HepG2 (cell line): ENCODE measurements around the gene AAR2. TPM values are rescaled to one million over a fixed set of nuclear protein-coding genes. Genes with fewer than 3 reads are reported as not detected.
A peak's percentile ranks its signal among the peaks of the same experiment; 100 is the strongest.

Source experiments
- ARHGAP35 ChIP-seq: sonication (generic); formaldehyde crosslinking; IDR thresholded peaks from 2 replicates; pipeline ENCODE4 v1.9.0; 2022; ENCODE audit warnings: mild to moderate bottlenecking, inconsistent platforms, moderate library complexity, missing genetic modification reagents, borderline replicate concordance
- ARNTL ChIP-seq: sonication (generic); formaldehyde crosslinking; IDR thresholded peaks from 2 replicates; pipeline ENCODE4 v1.4.0; 2020; ENCODE audit warnings: mild to moderate bottlenecking, missing genetic modification reagents
- CAMTA2 ChIP-seq: sonication (generic); formaldehyde crosslinking; IDR thresholded peaks from 2 replicates; pipeline ENCODE4 v1.4.0; 2020; ENCODE audit warnings: mild to moderate bottlenecking, missing genetic modification reagents, borderline replicate concordance
- DNMT1 ChIP-seq: sonication (generic); formaldehyde crosslinking; IDR thresholded peaks from 2 replicates; pipeline ENCODE4 v1.5.1; 2020; ENCODE audit warnings: mild to moderate bottlenecking, missing genetic modification reagents
- HIVEP1 ChIP-seq: sonication (generic); formaldehyde crosslinking; IDR thresholded peaks from 2 replicates; pipeline ENCODE4 v1.4.0; 2020; ENCODE audit warnings: mild to moderate bottlenecking, missing genetic modification reagents
- MBD4 ChIP-seq: IDR thresholded peaks from 2 replicates; pipeline ENCODE4 v1.6.1; 2012; ENCODE audit warnings: low read length, inconsistent platforms, borderline replicate concordance
- MEIS1 ChIP-seq: sonication (generic); formaldehyde crosslinking; IDR thresholded peaks from 2 replicates; pipeline ENCODE4 v1.9.0; 2021; ENCODE audit warnings: mild to moderate bottlenecking, missing genetic modification reagents, moderate library complexity, borderline replicate concordance
- MIXL1 ChIP-seq: IDR thresholded peaks from 2 replicates; pipeline ENCODE4 v1.6.1; 2016
- NCOR1 ChIP-seq: fragments of 200-600 bp; sonication (generic); IDR thresholded peaks from 2 replicates; pipeline ENCODE4 v1.7.0; 2017; ENCODE audit warnings: antibody characterized with exemption, low read length, borderline replicate concordance
- NFE2L2 ChIP-seq: fragments of 150-350 bp; IDR thresholded peaks from 2 replicates; pipeline ENCODE4 v1.6.1; 2014; ENCODE audit warnings: low read length
- NFIB ChIP-seq: sonication (generic); formaldehyde crosslinking; IDR thresholded peaks from 2 replicates; pipeline ENCODE4 v1.9.0; 2021; ENCODE audit warnings: missing genetic modification reagents, mild to moderate bottlenecking, borderline replicate concordance
- NFKB2 ChIP-seq: sonication (generic); formaldehyde crosslinking; IDR thresholded peaks from 2 replicates; pipeline ENCODE4 v1.4.0; 2020; ENCODE audit warnings: missing genetic modification reagents, borderline replicate concordance
- SIN3A ChIP-seq: IDR thresholded peaks from 2 replicates; pipeline ENCODE4 v1.6.1; 2011; ENCODE audit warnings: low read depth, mild to moderate bottlenecking, control low read depth, low read length, borderline replicate concordance
- SMAD1 ChIP-seq: sonication (generic); formaldehyde crosslinking; IDR thresholded peaks from 2 replicates; pipeline ENCODE4 v1.4.0; 2020; ENCODE audit warnings: missing genetic modification reagents, low read depth, mild to moderate bottlenecking, borderline replicate concordance
- SMC3 ChIP-seq: IDR thresholded peaks from 2 replicates; pipeline ENCODE4 v1.6.1; 2011; ENCODE audit warnings: low read length, improper control_type of control experiment
- TCF12 ChIP-seq, 2 experiments: fragments of 450-650 bp in 1 of 2; sonication (generic) in 1 of 2; formaldehyde crosslinking in 1 of 2; IDR thresholded peaks; 2 replicates each; pipeline versions ENCODE4 v1.6.1 to v1.8.0; 2017 to 2022; ENCODE audit warnings: antibody characterized with exemption in 1 of 2, mild to moderate bottlenecking in 1 of 2, missing genetic modification reagents in 1 of 2, moderate library complexity in 1 of 2
- TOE1 ChIP-seq: sonication (generic); formaldehyde crosslinking; IDR thresholded peaks from 2 replicates; pipeline ENCODE4 v1.4.0; 2020; ENCODE audit warnings: mild to moderate bottlenecking, missing genetic modification reagents
- XRCC5 ChIP-seq: fragments of 200-400 bp; formaldehyde crosslinking; optimal IDR thresholded peaks from 2 replicates; pipeline ENCODE3; 2017; ENCODE audit warnings: mild to moderate bottlenecking, low read length
- ZNF207 ChIP-seq: fragments of 450-650 bp; IDR thresholded peaks from 2 replicates; pipeline ENCODE4 v1.6.1; 2016; ENCODE audit warnings: antibody characterized with exemption, borderline replicate concordance
- ZNF24 ChIP-seq: fragments of 450-650 bp; IDR thresholded peaks from 2 replicates; pipeline ENCODE4 v1.6.1; 2017; ENCODE audit warnings: antibody characterized with exemption, mild to moderate bottlenecking
- ZNF251 ChIP-seq: sonication (generic); formaldehyde crosslinking; IDR thresholded peaks from 2 replicates; pipeline ENCODE4 v1.9.0; 2021; ENCODE audit warnings: mild to moderate bottlenecking, missing genetic modification reagents
- ZNF335 ChIP-seq: sonication (generic); formaldehyde crosslinking; IDR thresholded peaks from 2 replicates; pipeline ENCODE4 v1.4.0; 2020; ENCODE audit warnings: missing genetic modification reagents
- ZNF652 ChIP-seq: IDR thresholded peaks from 2 replicates; pipeline ENCODE4 v1.6.1; 2016; ENCODE audit warnings: low read depth, borderline replicate concordance
- ZNF781 ChIP-seq: sonication (generic); formaldehyde crosslinking; IDR thresholded peaks from 2 replicates; pipeline ENCODE4 v1.5.1; 2020; ENCODE audit warnings: borderline replicate concordance, mild to moderate bottlenecking, missing genetic modification reagents; ENCODE audit errors: not compliant biosample characterization
- ZNF792 ChIP-seq: IDR thresholded peaks from 2 replicates; pipeline ENCODE4 v1.6.1; 2016
- polyA plus RNA-seq, 8 experiments: library from polyadenylated mRNA; depleted of rRNA in 3 of 8; stranded (reverse) in 7 of 8; unstranded in 1 of 8; fragments of >200 nt; fragmentation: Illumina TruSeq in 4 of 8; extraction: Trizol in 4 of 8; gene quantifications; 2 replicates each; pipeline versions ENCODE4 v1.2.1 to v1.2.3, GENCODE V29; 2011 to 2016; ENCODE audit warnings: low read depth in 4 of 8, missing spikeins in 1 of 8, mixed read lengths in 1 of 8; ENCODE audit not compliant: insufficient read depth in 1 of 8
- total RNA-seq, 5 experiments: library from RNA; depleted of rRNA; stranded (reverse); fragments of >200 nt; fragmentation: Illumina TruSeq; extraction: Trizol; gene quantifications; 2 replicates each; pipeline ENCODE4 v1.2.3, GENCODE V29; 2016; ENCODE audit warnings: low read depth in 1 of 5
- TF ChIP-seq, protein P1 (sequence below), 2 experiments: sonication (generic) in 1 of 2; formaldehyde crosslinking in 1 of 2; IDR thresholded peaks; 2 replicates each; pipeline versions ENCODE4 v1.4.0 to v1.6.1; 2016 to 2020; ENCODE audit warnings: borderline replicate concordance in 1 of 2, low read depth in 1 of 2, mild to moderate bottlenecking in 1 of 2, missing genetic modification reagents in 1 of 2

The AAR2 gene
- total and polyA plus RNA-seq, 2 of the 13 experiments (the other 11 are each of a cell fraction or from before 2014, with no cell fraction given), result 45.2 to 46.2 TPM

- TF ChIP-seq ZNF251 (CRISPR knock-in tag) (peak; percentile 10; the same call in 1 of the 2 replicates), NFIB (CRISPR knock-in tag) (0 out of 2 replicates have a peak, but pooled peaks have one; percentile 27), ZNF335 (no peak), ARHGAP35 (CRISPR knock-in tag) (no peak), ZNF207 (no peak), ARNTL (CRISPR knock-in tag) (0 out of 2 replicates have a peak, but pooled peaks have one; percentile 23), MEIS1 (CRISPR knock-in tag) (no peak), ZNF781 (CRISPR knock-in tag) (peak; percentile 63), XRCC5 (peak; percentile 52), SIN3A (no peak), SMAD1 (CRISPR knock-in tag) (no peak), NFE2L2 (no peak), TOE1 (no peak), ZNF792 (no peak), MBD4 (no peak), NFKB2 (CRISPR knock-in tag) (no peak), ZNF652 (CRISPR knock-in tag) (no peak), SMC3 (peak; percentile 76), MIXL1 (no peak), CAMTA2 (CRISPR knock-in tag) (no peak), HIVEP1 (CRISPR knock-in tag) (0 out of 2 replicates have a peak, but pooled peaks have one; percentile 4), NCOR1 (no peak), TCF12 (IDR thresholded peaks at IDR 0.05) (no peak), TCF12 (CRISPR knock-in tag; IDR thresholded peaks at IDR 0.05) (no peak), DNMT1 (CRISPR knock-in tag) (no peak), ZNF24 (0 out of 2 replicates have a peak, but pooled peaks have one; percentile 21)
- TF ChIP-seq, protein P1, sequence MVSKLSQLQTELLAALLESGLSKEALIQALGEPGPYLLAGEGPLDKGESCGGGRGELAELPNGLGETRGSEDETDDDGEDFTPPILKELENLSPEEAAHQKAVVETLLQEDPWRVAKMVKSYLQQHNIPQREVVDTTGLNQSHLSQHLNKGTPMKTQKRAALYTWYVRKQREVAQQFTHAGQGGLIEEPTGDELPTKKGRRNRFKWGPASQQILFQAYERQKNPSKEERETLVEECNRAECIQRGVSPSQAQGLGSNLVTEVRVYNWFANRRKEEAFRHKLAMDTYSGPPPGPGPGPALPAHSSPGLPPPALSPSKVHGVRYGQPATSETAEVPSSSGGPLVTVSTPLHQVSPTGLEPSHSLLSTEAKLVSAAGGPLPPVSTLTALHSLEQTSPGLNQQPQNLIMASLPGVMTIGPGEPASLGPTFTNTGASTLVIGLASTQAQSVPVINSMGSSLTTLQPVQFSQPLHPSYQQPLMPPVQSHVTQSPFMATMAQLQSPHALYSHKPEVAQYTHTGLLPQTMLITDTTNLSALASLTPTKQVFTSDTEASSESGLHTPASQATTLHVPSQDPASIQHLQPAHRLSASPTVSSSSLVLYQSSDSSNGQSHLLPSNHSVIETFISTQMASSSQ (IDR thresholded peaks at IDR 0.05; ENCODE audit: low read depth), result no peak
- TF ChIP-seq, protein P1 (CRISPR knock-in tag; IDR thresholded peaks at IDR 0.05; ENCODE audit: borderline replicate concordance), result 0 out of 2 replicates have a peak, but pooled peaks have one; percentile 39
Observed at GRCh38 chr20:36214684-36215256, 21.5 kb upstream of the AAR2 start (continued).
